Measurements from ENCODE around the gene PRKAB2. TPM values are rescaled to one million over a fixed set of nuclear protein-coding genes. Genes with fewer than 3 reads are reported as not detected.

Gene PRKAB2
- total and polyA plus RNA-seq, 2 donors (not counting 1 experiment from before 2014, with no cell fraction given), result 8.4 to 17.1 TPM

- no peak overlapping the region for H3K4me2 ChIP-seq (replicated peaks; ENCODE audit: low read depth, low read length, poor library complexity, severe bottlenecking)
- H3K79me2 ChIP-seq (ENCODE audit: control insufficient read depth, insufficient read depth, low read length), result peaks cover 53% of the 10 kb centered on the region
- TF ChIP-seq CTCF (IDR thresholded peaks at IDR 0.05) (no peak), EZH2 (IDR thresholded peaks at IDR 0.05; ENCODE audit: borderline replicate concordance, insufficient read depth, low read depth, low read length, poor library complexity, severe bottlenecking) (no peak)
- no peak overlapping the region for H3K9ac ChIP-seq (ENCODE audit: low read length)
- H3K4me3 Mint-ChIP-seq, result no peak overlapping the region
- no peak overlapping the region for H3K27ac Mint-ChIP-seq
- CTCF ChIA-PET, result interaction anchor here (0.9 to 2.3 kb wide), 3 partner anchors 73 to 113 kb away, joined by 3 to 9 read pairs (median 8); no protein-coding TSS in a partner anchor
- no peaks in the 10 kb centered on the region for H3K9me3 Mint-ChIP-seq (ENCODE audit: insufficient read depth)
- H3K27me3 Mint-ChIP-seq, result no peaks in the 10 kb centered on the region
- POLR2A ChIA-PET, result no interaction called here
- DNase-seq (no peak), ATAC-seq (ENCODE audit: low read depth) (no peak)
- H3K4me1 Mint-ChIP-seq, result peaks cover 27% of the 10 kb centered on the region
- no peak overlapping the region for H3K4me3 ChIP-seq (ENCODE audit: control extremely low read depth in 1 of 5, extremely low read depth in 1 of 5, insufficient read depth in 1 of 5, low read depth in 2 of 5, low read length in 4 of 5)
- 100% methylated on average over 1 of the region's 2 CpGs for WGBS (ENCODE audit: insufficient coverage)
- H3K9me3 ChIP-seq (ENCODE audit: control extremely low read depth in 1 of 3, control insufficient read depth in 2 of 3, insufficient read depth in 1 of 3, low read length in 2 of 3), result no peaks in the 10 kb centered on the region
- H3K4me1 ChIP-seq (ENCODE audit: control insufficient read depth in 2 of 2, insufficient read depth in 2 of 2, low read length in 2 of 2), result peaks cover 15 to 16% of the 10 kb centered on the region in 2 donors
- H3K36me3 ChIP-seq (replicated peaks in 1 of 2; ENCODE audit: control extremely low read depth in 1 of 2, control insufficient read depth in 1 of 2, extremely low read depth in 1 of 2, insufficient read depth in 2 of 2, low read length in 1 of 2), result peaks cover 0 to 12% of the 10 kb centered on the region in 2 experiments
- H3K27ac ChIP-seq (ENCODE audit: low read length in 2 of 2), result no peak overlapping the region
- intact Hi-C loops (cut with micrococcal nuclease), result no loop called here
- peaks cover 7% of the 10 kb centered on the region for H4K20me1 ChIP-seq (ENCODE audit: control insufficient read depth, insufficient read depth, low read length, poor library complexity, severe bottlenecking)
- no peak overlapping the region for H2AFZ ChIP-seq (ENCODE audit: insufficient read depth, low read depth, low read length, poor library complexity, severe bottlenecking)
- H3K27me3 ChIP-seq (replicated peaks in 1 of 4; ENCODE audit: control extremely low read depth in 1 of 4, control insufficient read depth in 3 of 4, insufficient read depth in 4 of 4, low read length in 3 of 4), result no peaks in the 10 kb centered on the region
These were observed 3.6 kb downstream of the PRKAB2 start for GRCh38 chr1:147168626-147169058.

- Histone ChIP-seq H3K9ac (ENCODE audit: low read length) (no peak overlapping the region), H3K27me3 (replicated peaks in 1 of 4; ENCODE audit: control extremely low read depth in 1 of 4, control insufficient read depth in 3 of 4, insufficient read depth in 4 of 4, low read length in 3 of 4) (no peaks in the 10 kb centered on the region), H3K27ac (ENCODE audit: low read length in 2 of 2) (no peak overlapping the region), H2AFZ (ENCODE audit: insufficient read depth, low read depth, low read length, poor library complexity, severe bottlenecking) (no peak overlapping the region), H3K9me3 (ENCODE audit: control extremely low read depth in 1 of 3, control insufficient read depth in 2 of 3, insufficient read depth in 1 of 3, low read length in 2 of 3) (no peaks in the 10 kb centered on the region), H4K20me1 (ENCODE audit: control insufficient read depth, insufficient read depth, low read length, poor library complexity, severe bottlenecking) (peaks cover 7% of the 10 kb centered on the region), H3K4me1 (ENCODE audit: control insufficient read depth in 2 of 2, insufficient read depth in 2 of 2, low read length in 2 of 2) (peaks cover 10% of the 10 kb centered on the region in 2 donors), H3K79me2 (ENCODE audit: control insufficient read depth, insufficient read depth, low read length) (peaks cover 53% of the 10 kb centered on the region), H3K36me3 (replicated peaks in 1 of 2; ENCODE audit: control extremely low read depth in 1 of 2, control insufficient read depth in 1 of 2, extremely low read depth in 1 of 2, insufficient read depth in 2 of 2, low read length in 1 of 2) (peaks cover 2 to 20% of the 10 kb centered on the region in 2 experiments), H3K4me3 (ENCODE audit: control extremely low read depth in 1 of 5, extremely low read depth in 1 of 5, insufficient read depth in 1 of 5, low read depth in 2 of 5, low read length in 4 of 5) (no peak overlapping the region), H3K4me2 (replicated peaks; ENCODE audit: low read depth, low read length, poor library complexity, severe bottlenecking) (no peak overlapping the region)
- POLR2A ChIA-PET, result no interaction called here
- Mint-ChIP-seq H3K27ac (no peak overlapping the region), H3K4me1 (peaks cover 17% of the 10 kb centered on the region), H3K9me3 (ENCODE audit: insufficient read depth) (no peaks in the 10 kb centered on the region), H3K27me3 (no peaks in the 10 kb centered on the region), H3K4me3 (no peak overlapping the region)
- no peak for DNase-seq
- no peak for ATAC-seq (ENCODE audit: low read depth)
- TF ChIP-seq CTCF (IDR thresholded peaks at IDR 0.05) (no peak), EZH2 (IDR thresholded peaks at IDR 0.05; ENCODE audit: borderline replicate concordance, insufficient read depth, low read depth, low read length, poor library complexity, severe bottlenecking) (no peak)
- intact Hi-C loops (cut with micrococcal nuclease), result no loop called here
- CTCF ChIA-PET, result interaction anchor here (2.1 kb wide), 1 partner anchor 74 kb away, joined by 8 read pairs; no protein-coding TSS in a partner anchor
- no CpG with 5 or more reads among the region's 1 CpG for WGBS (ENCODE audit: insufficient coverage)
These were observed 4.9 kb downstream of the PRKAB2 start for GRCh38 chr1:147167365-147167764.
